ENCODE data around the gene METTL16.
A peak's percentile ranks its signal among the peaks of the same experiment; 100 is the strongest.

Gene METTL16

GRCh38 chr17:2398655-2399571, 112.8 kb downstream of the METTL16 start:
- DNase-seq (ENCODE audit: low read depth): no peak
- H3K4me3 ChIP-seq (ENCODE audit: low read depth, low read length): peak overlapping the region; percentile 99
- TF ChIP-seq, protein P1, sequence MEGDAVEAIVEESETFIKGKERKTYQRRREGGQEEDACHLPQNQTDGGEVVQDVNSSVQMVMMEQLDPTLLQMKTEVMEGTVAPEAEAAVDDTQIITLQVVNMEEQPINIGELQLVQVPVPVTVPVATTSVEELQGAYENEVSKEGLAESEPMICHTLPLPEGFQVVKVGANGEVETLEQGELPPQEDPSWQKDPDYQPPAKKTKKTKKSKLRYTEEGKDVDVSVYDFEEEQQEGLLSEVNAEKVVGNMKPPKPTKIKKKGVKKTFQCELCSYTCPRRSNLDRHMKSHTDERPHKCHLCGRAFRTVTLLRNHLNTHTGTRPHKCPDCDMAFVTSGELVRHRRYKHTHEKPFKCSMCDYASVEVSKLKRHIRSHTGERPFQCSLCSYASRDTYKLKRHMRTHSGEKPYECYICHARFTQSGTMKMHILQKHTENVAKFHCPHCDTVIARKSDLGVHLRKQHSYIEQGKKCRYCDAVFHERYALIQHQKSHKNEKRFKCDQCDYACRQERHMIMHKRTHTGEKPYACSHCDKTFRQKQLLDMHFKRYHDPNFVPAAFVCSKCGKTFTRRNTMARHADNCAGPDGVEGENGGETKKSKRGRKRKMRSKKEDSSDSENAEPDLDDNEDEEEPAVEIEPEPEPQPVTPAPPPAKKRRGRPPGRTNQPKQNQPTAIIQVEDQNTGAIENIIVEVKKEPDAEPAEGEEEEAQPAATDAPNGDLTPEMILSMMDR (IDR thresholded peaks at IDR 0.05; ENCODE audit: low read depth, low read length, missing control alignments): no peak
- in situ Hi-C loops (cut with HindIII; ENCODE audit: low sequenced_read_pairs): no loop called here

GRCh38 chr17:2398182-2398581, 113.5 kb downstream of the METTL16 start:
- TF ChIP-seq, protein P1 (IDR thresholded peaks at IDR 0.05; ENCODE audit: low read depth, low read length, missing control alignments): no peak
- peak overlapping the region; percentile 99 for H3K4me3 ChIP-seq (ENCODE audit: low read depth, low read length)
- DNase-seq (ENCODE audit: low read depth): no peak
- in situ Hi-C loops (cut with HindIII; ENCODE audit: low sequenced_read_pairs): no loop called here

DNA sequence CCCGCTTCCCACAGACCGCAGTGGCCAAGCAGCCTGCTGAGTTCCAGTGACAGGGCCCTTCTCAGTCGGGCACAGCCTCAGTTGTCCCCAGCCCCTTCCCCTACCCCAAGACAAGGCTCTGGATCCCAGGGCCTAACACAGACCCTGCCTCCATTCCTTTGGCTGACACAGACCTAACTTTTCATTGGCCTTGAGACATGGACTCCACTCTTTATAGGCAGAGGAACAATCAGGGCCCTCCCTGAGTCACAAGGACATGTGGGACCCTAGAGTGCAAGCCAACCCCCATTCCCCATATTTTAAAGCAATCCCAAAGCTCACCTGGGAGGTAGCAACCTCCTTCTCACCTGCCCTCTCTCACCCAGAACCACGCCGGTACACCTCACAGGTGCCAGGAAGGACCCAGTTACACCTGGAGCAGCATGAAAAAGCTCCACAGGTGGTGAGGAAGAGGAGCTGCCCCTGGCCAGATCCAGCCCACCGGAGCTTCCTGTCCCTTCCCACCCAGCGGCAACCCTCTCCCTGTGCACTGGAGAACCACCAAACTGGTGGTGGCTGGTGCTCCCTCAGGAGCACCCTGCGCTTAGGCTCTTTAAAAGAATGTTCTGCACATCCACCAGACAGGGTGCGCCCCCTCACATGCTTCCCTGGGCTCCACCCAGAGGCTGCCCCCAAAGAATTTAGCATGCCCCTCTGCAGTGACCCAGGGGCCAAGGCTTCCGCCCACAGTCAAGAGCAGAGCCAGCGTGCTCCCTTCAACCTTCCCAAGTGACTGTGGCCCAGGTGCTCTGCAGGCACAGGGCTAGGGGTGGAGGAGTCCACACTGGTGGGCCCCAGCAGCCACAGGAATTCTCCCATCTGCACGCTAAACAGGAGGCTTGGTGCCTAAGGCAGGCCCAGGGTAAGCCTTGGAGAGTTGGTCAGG, 114.2 kb downstream of the METTL16 start:
- peak overlapping the region; percentile 28 for H3K4me3 ChIP-seq (ENCODE audit: low read depth, low read length)
- DNase-seq (ENCODE audit: low read depth): no peak
- in situ Hi-C loops (cut with HindIII; ENCODE audit: low sequenced_read_pairs): no loop called here
- TF ChIP-seq, protein P1 (IDR thresholded peaks at IDR 0.05; ENCODE audit: low read depth, low read length, missing control alignments): no peak

- peak overlapping the region; percentile 28 for H3K4me3 ChIP-seq (ENCODE audit: low read depth, low read length)
- in situ Hi-C loops (cut with HindIII; ENCODE audit: low sequenced_read_pairs): no loop called here
- DNase-seq (ENCODE audit: low read depth): peak; percentile 66
Measured at GRCh38 chr17:2396568-2397246, 115.0 kb downstream of the METTL16 start.

GRCh38 chr17:2396192-2396567, 115.5 kb downstream of the METTL16 start:
- H3K4me3 ChIP-seq (ENCODE audit: low read depth, low read length): peak overlapping the region; percentile 28
- DNase-seq (ENCODE audit: low read depth): no peak
- in situ Hi-C loops (cut with HindIII; ENCODE audit: low sequenced_read_pairs): no loop called here
- TF ChIP-seq, protein P1 (IDR thresholded peaks at IDR 0.05; ENCODE audit: low read depth, low read length, missing control alignments): no peak

More at GRCh38 chr17:2396568-2397246, 115.0 kb downstream of the METTL16 start:
- TF ChIP-seq, protein P1 (IDR thresholded peaks at IDR 0.05; ENCODE audit: low read depth, low read length, missing control alignments): no peak
